Fibroblast of lung (primary cell): Measurements from ENCODE around the gene HYAL4. TPM values are rescaled to one million over a fixed set of nuclear protein-coding genes. Genes with fewer than 3 reads are reported as not detected.
"Not testable (repeated sequence)": the region's sequence is repeated elsewhere in the genome, so short reads cannot be mapped to it uniquely, and the experiment has no call there.

Source experiments
- DNase-seq, 2 donors: peaks; one replicate each; pipeline versions ENCODE4 v3.0.0 to v3.0.0-alpha.2; 2010; ENCODE audit warnings: low read depth in 2 of 2
- H2AFZ ChIP-seq: 2 replicates; pipeline ENCODE4 v1.5.1; 2012; ENCODE audit warnings: low read length, control low read depth, inconsistent platforms
- H3K27ac ChIP-seq: 2 replicates; pipeline ENCODE4 v1.5.1; 2011; ENCODE audit warnings: low read length, control low read depth; ENCODE audit not compliant: insufficient read depth
- H3K27me3 ChIP-seq: 2 replicates; pipeline ENCODE4 v1.5.1; 2011; ENCODE audit warnings: mild to moderate bottlenecking, low read length; ENCODE audit not compliant: control insufficient read depth, insufficient read depth
- H3K36me3 ChIP-seq: 2 replicates; pipeline ENCODE4 v1.5.1; 2011; ENCODE audit warnings: low read length; ENCODE audit not compliant: control insufficient read depth, insufficient read depth
- H3K4me1 ChIP-seq: 2 replicates; pipeline ENCODE4 v1.5.1; 2011; ENCODE audit warnings: low read length; ENCODE audit not compliant: control insufficient read depth, insufficient read depth; ENCODE audit errors: extremely low read depth
- H3K4me2 ChIP-seq: 2 replicates; pipeline ENCODE4 v1.5.1; 2011; ENCODE audit warnings: low read length, control low read depth; ENCODE audit not compliant: insufficient read depth; ENCODE audit errors: extremely low read depth
- H3K4me3 ChIP-seq, 4 experiments: fragments of 200-600 bp in 1 of 4; sonication (generic) in 1 of 4; replicated peaks in 1 of 4; 2 replicates each; pipeline ENCODE4 v1.5.1; 2011 to 2016; ENCODE audit warnings: low read length in 4 of 4, low read depth in 3 of 4, mild to moderate bottlenecking in 3 of 4, control low read depth in 2 of 4, inconsistent platforms in 1 of 4, mixed read lengths in 1 of 4; ENCODE audit not compliant: insufficient read depth in 1 of 4; ENCODE audit errors: control extremely low read depth in 1 of 4
- H3K79me2 ChIP-seq: 2 replicates; pipeline ENCODE4 v1.5.1; 2012; ENCODE audit warnings: mild to moderate bottlenecking, low read length, inconsistent platforms; ENCODE audit not compliant: control insufficient read depth, insufficient read depth
- H3K9ac ChIP-seq: 2 replicates; pipeline ENCODE4 v1.5.1; 2011; ENCODE audit warnings: mild to moderate bottlenecking, low read length, control low read depth; ENCODE audit not compliant: insufficient read depth
- H3K9me3 ChIP-seq: 2 replicates; pipeline ENCODE4 v1.5.1; 2012; ENCODE audit warnings: low read depth, low read length; ENCODE audit not compliant: control insufficient read depth, insufficient read depth
- H4K20me1 ChIP-seq: 2 replicates; pipeline ENCODE4 v1.5.1; 2011; ENCODE audit warnings: low read length; ENCODE audit not compliant: control insufficient read depth, insufficient read depth; ENCODE audit errors: extremely low read depth
- CTCF ChIP-seq, 2 donors: IDR thresholded peaks in 1 of 2; conservative IDR thresholded peaks in 1 of 2; 1 replicate in 1 of 2; 2 replicates in 1 of 2; pipeline ENCODE4 v1.5.1; 2011 to 2012; ENCODE audit warnings: low read length in 2 of 2, control low read depth in 1 of 2, inconsistent platforms in 1 of 2, low read depth in 1 of 2, mild to moderate bottlenecking in 1 of 2
- EZH2 ChIP-seq: IDR thresholded peaks from 2 replicates; pipeline ENCODE4 v1.5.1; 2012; ENCODE audit warnings: low read length, control low read depth, mild to moderate bottlenecking; ENCODE audit errors: missing control alignments
- polyA plus RNA-seq, 2 donors: library from polyadenylated mRNA; depleted of rRNA in 1 of 2; stranded (reverse) in 1 of 2; unstranded in 1 of 2; fragments of >200 nt; gene quantifications; 2 replicates each; pipeline ENCODE4 v1.2.1, GENCODE V29; 2011 to 2012; ENCODE audit warnings: missing spikeins in 1 of 2
- total RNA-seq: library from RNA; depleted of rRNA; stranded (reverse); fragments of >200 nt; gene quantifications from 2 replicates; pipeline ENCODE4 v1.2.1, GENCODE V29; 2014

HYAL4 gene
- total and polyA plus RNA-seq, 2 donors (not counting 1 experiment from before 2014, with no cell fraction given): not detected

DNA sequence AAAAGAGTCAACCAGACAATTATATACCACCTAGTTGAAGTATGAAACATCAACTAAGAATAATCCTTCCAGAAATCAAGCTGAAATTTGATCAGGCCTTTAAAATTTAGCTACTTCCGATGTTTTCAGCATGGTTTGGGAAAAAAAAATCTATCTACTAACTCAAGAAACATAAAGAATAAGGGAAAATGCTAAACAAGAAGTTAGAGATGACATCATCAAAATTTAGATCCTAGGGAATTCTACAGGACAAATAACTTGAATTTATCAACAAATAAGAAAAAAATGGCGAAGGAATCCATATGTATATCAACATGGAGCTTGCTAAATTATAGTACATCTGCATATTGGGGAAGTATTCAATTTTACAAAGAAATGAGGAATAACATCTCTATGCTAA, 36.3 kb downstream of the HYAL4 start:
- Histone ChIP-seq H3K4me2 (no peak overlapping the region), H3K36me3 (no peaks in the 10 kb centered on the region), H3K79me2 (no peaks in the 10 kb centered on the region), H3K9me3 (no peaks in the 10 kb centered on the region), H3K4me3 (no peak overlapping the region), H3K4me1 (no peaks in the 10 kb centered on the region), H4K20me1 (no peaks in the 10 kb centered on the region), H3K27ac (no peak overlapping the region), H3K27me3 (no peaks in the 10 kb centered on the region), H2AFZ (no peak overlapping the region), H3K9ac (no peak overlapping the region)
- TF ChIP-seq EZH2 (no peak), CTCF (conservative IDR thresholded peaks at IDR 0.05 in 1 of 2, IDR thresholded peaks at IDR 0.05 in 1 of 2; ENCODE audit: low read depth in 1 of 2, low read length in 2 of 2) (no peak)
- no peak for DNase-seq

DNA sequence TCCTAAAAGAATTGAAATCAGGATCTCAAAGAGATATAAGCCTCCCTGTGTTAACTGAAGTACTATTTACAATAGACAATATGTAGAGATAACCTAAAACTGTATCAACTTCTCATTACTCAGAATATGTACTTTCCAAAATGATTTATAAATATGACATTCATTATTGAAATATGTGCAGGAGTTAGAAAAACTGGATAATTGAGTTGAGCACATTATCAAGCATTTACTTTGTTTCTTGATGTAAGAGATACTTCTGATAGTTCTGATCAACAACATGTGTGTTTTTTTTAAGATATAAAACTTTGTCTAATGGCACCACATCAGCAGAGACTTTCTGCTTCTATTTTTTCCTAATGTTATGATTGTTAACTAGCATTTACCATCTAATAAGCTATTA, 38.2 kb downstream of the HYAL4 start:
- Histone ChIP-seq H3K9me3 (no peaks in the 10 kb centered on the region), H3K4me2 (no peak overlapping the region), H3K36me3 (no peaks in the 10 kb centered on the region), H3K4me3 (no peak overlapping the region), H4K20me1 (no peaks in the 10 kb centered on the region), H3K4me1 (no peaks in the 10 kb centered on the region), H3K27me3 (no peaks in the 10 kb centered on the region), H3K27ac (no peak overlapping the region), H3K79me2 (no peaks in the 10 kb centered on the region), H3K9ac (no peak overlapping the region), H2AFZ (no peak overlapping the region)
- no peak for DNase-seq
- TF ChIP-seq EZH2: no peak
- no peak for TF ChIP-seq CTCF (conservative IDR thresholded peaks at IDR 0.05 in 1 of 2, IDR thresholded peaks at IDR 0.05 in 1 of 2; ENCODE audit: low read depth in 1 of 2, low read length in 2 of 2)

GRCh38 chr7:123888192-123888591, 43.2 kb downstream of the HYAL4 start:
- TF ChIP-seq EZH2 (no peak), CTCF (conservative IDR thresholded peaks at IDR 0.05 in 1 of 2, IDR thresholded peaks at IDR 0.05 in 1 of 2; ENCODE audit: low read depth in 1 of 2, low read length in 2 of 2) (no peak)
- H4K20me1 ChIP-seq: no peaks in the 10 kb centered on the region
- no peak overlapping the region for H3K27ac ChIP-seq
- H2AFZ ChIP-seq: no peak overlapping the region
- no peak overlapping the region for H3K4me2 ChIP-seq
- no peaks in the 10 kb centered on the region for H3K36me3 ChIP-seq
- no peaks in the 10 kb centered on the region for H3K27me3 ChIP-seq
- no peaks in the 10 kb centered on the region for H3K79me2 ChIP-seq
- DNase-seq: no peak
- H3K9ac ChIP-seq: no peak overlapping the region
- H3K9me3 ChIP-seq: no peaks in the 10 kb centered on the region
- H3K4me1 ChIP-seq: no peaks in the 10 kb centered on the region
- H3K4me3 ChIP-seq: no peak overlapping the region

GRCh38 chr7:123894753-123895152, 49.8 kb downstream of the HYAL4 start:
- DNase-seq, H3K27ac ChIP-seq, H4K20me1 ChIP-seq, H2AFZ ChIP-seq, H3K4me1 ChIP-seq, H3K4me2 ChIP-seq, H3K27me3 ChIP-seq, H3K4me3 ChIP-seq, H3K36me3 ChIP-seq, H3K79me2 ChIP-seq, H3K9me3 ChIP-seq, H3K9ac ChIP-seq: not testable (repeated sequence)
